GM12878 (cell line): Measurements from ENCODE around the gene GLUL.

Source experiments
- BACH1 ChIP-seq: fragments of 450-650 bp; IDR thresholded peaks from 2 replicates; pipeline ENCODE4 v1.6.1; 2017; ENCODE audit warnings: mild to moderate bottlenecking, borderline replicate concordance
- FOS ChIP-seq: IDR thresholded peaks from 3 replicates; pipeline ENCODE4 v1.6.1; 2011; ENCODE audit warnings: borderline replicate concordance; ENCODE audit not compliant: insufficient read length; ENCODE audit errors: extremely low read depth
- FOXM1 ChIP-seq: IDR thresholded peaks from 2 replicates; pipeline ENCODE4 v1.6.1; 2012; ENCODE audit warnings: low read depth, mild to moderate bottlenecking, inconsistent platforms, low read length, moderate library complexity
- POLR2A ChIP-seq: IDR thresholded peaks from 2 replicates; pipeline ENCODE4 v1.6.1; 2011; ENCODE audit warnings: low read depth, mild to moderate bottlenecking, low read length
- YY1 ChIP-seq: IDR thresholded peaks from 2 replicates; pipeline ENCODE4 v1.6.1; 2011; ENCODE audit warnings: low read depth, mild to moderate bottlenecking, low read length
- ZZZ3 ChIP-seq: IDR thresholded peaks from 2 replicates; pipeline ENCODE4 v1.6.1; 2011; ENCODE audit warnings: low read depth; ENCODE audit not compliant: control insufficient read depth, insufficient read length
- TF ChIP-seq, protein P1 (sequence below), 3 experiments: IDR thresholded peaks in 2 of 3; conservative IDR thresholded peaks in 1 of 3; 2 replicates each; pipeline ENCODE4 v1.5.1; 2011; ENCODE audit warnings: low read depth in 3 of 3, low read length in 3 of 3, mild to moderate bottlenecking in 3 of 3, control low read depth in 2 of 3, moderate library complexity in 2 of 3, inconsistent platforms in 1 of 3, mixed read lengths in 1 of 3; ENCODE audit not compliant: control insufficient read depth in 2 of 3, insufficient read depth in 1 of 3; ENCODE audit errors: extremely low read depth in 1 of 3

DNA sequence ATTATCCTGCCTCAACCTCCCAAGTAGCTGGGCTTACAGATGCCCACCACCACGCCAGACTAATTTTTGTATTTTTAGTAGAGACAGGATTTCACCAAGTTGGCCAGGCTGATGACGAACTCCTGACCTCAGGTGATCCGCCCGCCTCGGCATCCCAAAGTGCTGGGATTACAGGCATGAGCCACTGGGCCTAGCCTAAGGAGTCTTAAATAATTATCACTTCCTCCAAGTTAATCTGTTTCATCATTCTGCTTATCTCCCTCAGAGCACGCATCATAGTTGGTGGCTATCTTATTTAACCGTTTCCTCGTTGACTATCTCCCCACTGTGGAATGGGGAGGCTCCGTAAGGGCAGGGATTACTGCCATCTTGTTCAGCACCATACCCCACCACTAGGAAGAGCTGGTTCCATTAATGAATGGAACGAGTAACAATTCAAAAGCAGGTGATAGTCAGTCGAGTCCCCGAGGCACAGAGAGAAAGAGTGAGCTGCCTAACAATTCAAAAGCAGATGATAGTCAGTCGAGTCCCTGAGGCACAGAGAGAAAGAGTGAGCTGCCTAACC lies 52.7 kb downstream of the GLUL start:
- TF ChIP-seq FOS, result no peak
- TF ChIP-seq, protein P1, sequence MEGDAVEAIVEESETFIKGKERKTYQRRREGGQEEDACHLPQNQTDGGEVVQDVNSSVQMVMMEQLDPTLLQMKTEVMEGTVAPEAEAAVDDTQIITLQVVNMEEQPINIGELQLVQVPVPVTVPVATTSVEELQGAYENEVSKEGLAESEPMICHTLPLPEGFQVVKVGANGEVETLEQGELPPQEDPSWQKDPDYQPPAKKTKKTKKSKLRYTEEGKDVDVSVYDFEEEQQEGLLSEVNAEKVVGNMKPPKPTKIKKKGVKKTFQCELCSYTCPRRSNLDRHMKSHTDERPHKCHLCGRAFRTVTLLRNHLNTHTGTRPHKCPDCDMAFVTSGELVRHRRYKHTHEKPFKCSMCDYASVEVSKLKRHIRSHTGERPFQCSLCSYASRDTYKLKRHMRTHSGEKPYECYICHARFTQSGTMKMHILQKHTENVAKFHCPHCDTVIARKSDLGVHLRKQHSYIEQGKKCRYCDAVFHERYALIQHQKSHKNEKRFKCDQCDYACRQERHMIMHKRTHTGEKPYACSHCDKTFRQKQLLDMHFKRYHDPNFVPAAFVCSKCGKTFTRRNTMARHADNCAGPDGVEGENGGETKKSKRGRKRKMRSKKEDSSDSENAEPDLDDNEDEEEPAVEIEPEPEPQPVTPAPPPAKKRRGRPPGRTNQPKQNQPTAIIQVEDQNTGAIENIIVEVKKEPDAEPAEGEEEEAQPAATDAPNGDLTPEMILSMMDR (IDR thresholded peaks at IDR 0.05 in 2 of 3, conservative IDR thresholded peaks at IDR 0.05 in 1 of 3; ENCODE audit: control insufficient read depth in 2 of 3, extremely low read depth in 1 of 3, insufficient read depth in 1 of 3, low read depth in 3 of 3, low read length in 3 of 3), result no peak
- no peak for TF ChIP-seq POLR2A
- TF ChIP-seq FOXM1, result no peak
- no peak for TF ChIP-seq ZZZ3
- no peak for TF ChIP-seq YY1
- no peak for TF ChIP-seq BACH1
